IMR-90 (cell line): ENCODE results near the gene FAM83C. TPM values are rescaled to one million over a fixed set of nuclear protein-coding genes. Genes with fewer than 3 reads are reported as not detected.

ENCODE experiments used
- ATAC-seq: fragments of 200-7000 bp; cut with Tn5 transposase; 2 replicates; pipeline ENCODE4 v1.9.1; 2020; ENCODE audit warnings: low read depth, mild to moderate bottlenecking, moderate library complexity
- BruUV-seq: library from RNA; stranded (reverse); fragments of 400-500 nt; replicated peaks from 2 replicates; lab custom pipeline; 2021; lab: Mats Ljungman, UMichigan
- CTCF ChIA-PET: fragments of 300-600 bp; formaldehyde crosslinking; extraction: SDS; loops from one replicate; lab custom pipeline; 2021; ENCODE audit warnings: antibody characterized with exemption; lab: Yijun Ruan, JAX
- POLR2A ChIA-PET: fragments of 300-600 bp; sonication (Branson Sonifier 250); formaldehyde crosslinking; loops from one replicate; lab custom pipeline; 2022; ENCODE audit warnings: antibody characterized with exemption; ENCODE audit not compliant: unreplicated experiment; lab: Charles Lee
- DNase-seq: peaks from one replicate; pipeline ENCODE4 v3.0.0; 2013
- H2AFZ ChIP-seq: replicated peaks from 2 replicates; pipeline ENCODE3; 2013; ENCODE audit warnings: low read length, mild to moderate bottlenecking; ENCODE audit not compliant: poor library complexity
- H2AK5ac ChIP-seq: 2 replicates; pipeline ENCODE4 v1.6.1; 2013; ENCODE audit warnings: low read depth, low read length, inconsistent platforms
- H2AK9ac ChIP-seq: replicated peaks from 2 replicates; pipeline ENCODE3; 2013; ENCODE audit warnings: mild to moderate bottlenecking, low read depth, low read length, moderate library complexity; ENCODE audit not compliant: poor library complexity
- H2BK120ac ChIP-seq: 2 replicates; pipeline ENCODE4 v1.6.1; 2013; ENCODE audit warnings: low read depth, low read length, inconsistent platforms
- H2BK15ac ChIP-seq: 3 replicates; pipeline ENCODE4 v1.6.1; 2013; ENCODE audit warnings: low read depth, low read length, inconsistent platforms
- H2BK20ac ChIP-seq: 2 replicates; pipeline ENCODE4 v1.6.1; 2013; ENCODE audit warnings: low read depth, mild to moderate bottlenecking, inconsistent platforms, low read length, moderate library complexity
- H2BK5ac ChIP-seq: 2 replicates; pipeline ENCODE4 v1.6.1; 2013; ENCODE audit warnings: mild to moderate bottlenecking, low read depth, low read length, inconsistent platforms; ENCODE audit not compliant: poor library complexity, severe bottlenecking
- H3K14ac ChIP-seq: replicated peaks from 2 replicates; pipeline ENCODE4 v1.6.1; 2013; ENCODE audit warnings: low read depth, low read length, inconsistent platforms
- H3K18ac ChIP-seq: 2 replicates; pipeline ENCODE4 v1.6.1; 2013; ENCODE audit warnings: low read depth, low read length, control low read depth
- H3K23ac ChIP-seq: 2 replicates; pipeline ENCODE4 v1.6.1; 2013; ENCODE audit warnings: low read depth, low read length, inconsistent platforms
- H3K27ac ChIP-seq: 2 replicates; pipeline ENCODE4 v1.5.1; 2013; ENCODE audit warnings: mild to moderate bottlenecking, control low read depth, low read length; ENCODE audit not compliant: insufficient read depth
- H3K27me3 ChIP-seq: 2 replicates; pipeline ENCODE4 v1.6.1; 2013; ENCODE audit warnings: low read length; ENCODE audit not compliant: control insufficient read depth, insufficient read depth
- H3K36me3 ChIP-seq: 2 replicates; pipeline ENCODE4 v1.6.1; 2013; ENCODE audit warnings: low read length, mixed read lengths; ENCODE audit not compliant: control insufficient read depth, insufficient read depth
- H3K4ac ChIP-seq: 2 replicates; pipeline ENCODE4 v1.6.1; 2013; ENCODE audit warnings: low read depth, low read length, inconsistent platforms
- H3K4me1 ChIP-seq: 2 replicates; pipeline ENCODE4 v1.6.1; 2013; ENCODE audit warnings: low read length, mixed read lengths; ENCODE audit not compliant: control insufficient read depth, insufficient read depth
- H3K4me2 ChIP-seq: 2 replicates; pipeline ENCODE4 v1.6.1; 2013; ENCODE audit warnings: low read depth, mild to moderate bottlenecking, control low read depth, low read length, moderate library complexity
- H3K4me3 ChIP-seq: 2 replicates; pipeline ENCODE4 v1.5.1; 2013; ENCODE audit warnings: low read depth, mild to moderate bottlenecking, control low read depth, low read length, moderate library complexity; ENCODE audit not compliant: insufficient read depth
- H3K56ac ChIP-seq: 2 replicates; pipeline ENCODE4 v1.6.1; 2013; ENCODE audit warnings: low read length, inconsistent platforms; ENCODE audit not compliant: insufficient read depth; ENCODE audit errors: extremely low read depth
- H3K79me1 ChIP-seq, 2 experiments: 2 replicates each; pipeline ENCODE4 v1.6.1; 2013; ENCODE audit warnings: low read length in 2 of 2, inconsistent platforms in 1 of 2, low read depth in 1 of 2
- H3K9ac ChIP-seq: 2 replicates; pipeline ENCODE4 v1.6.1; 2013; ENCODE audit warnings: low read depth, low read length, control low read depth
- H3K9me1 ChIP-seq: 2 replicates; pipeline ENCODE4 v1.6.1; 2013; ENCODE audit warnings: low read length, inconsistent platforms; ENCODE audit not compliant: insufficient read depth
- H3K9me3 ChIP-seq: 2 replicates; pipeline ENCODE4 v1.6.1; 2013; ENCODE audit warnings: low read length; ENCODE audit not compliant: control insufficient read depth, insufficient read depth
- H4K20me1 ChIP-seq: 2 replicates; pipeline ENCODE4 v1.6.1; 2013; ENCODE audit warnings: low read length, inconsistent platforms; ENCODE audit not compliant: insufficient read depth
- H4K5ac ChIP-seq: 2 replicates; pipeline ENCODE4 v1.6.1; 2013; ENCODE audit warnings: mild to moderate bottlenecking, low read depth, low read length, control low read depth
- H4K8ac ChIP-seq, 2 experiments: 2 replicates each; pipeline ENCODE4 v1.6.1; 2013; ENCODE audit warnings: low read depth in 2 of 2, low read length in 2 of 2, control low read depth in 1 of 2, inconsistent platforms in 1 of 2
- H4K91ac ChIP-seq: 2 replicates; pipeline ENCODE4 v1.6.1; 2013; ENCODE audit warnings: low read depth, low read length, inconsistent platforms; ENCODE audit not compliant: insufficient read depth
- CEBPB ChIP-seq: IDR thresholded peaks from 2 replicates; pipeline ENCODE4 v1.6.1; 2012; ENCODE audit warnings: low read depth, low read length, improper control_type of control experiment
- CHD1 ChIP-seq: IDR thresholded peaks from 2 replicates; pipeline ENCODE4 v1.6.1; 2012; ENCODE audit warnings: low read depth, low read length, improper control_type of control experiment
- FOS ChIP-seq: fragments of 150-350 bp; IDR thresholded peaks from 2 replicates; pipeline ENCODE4 v1.6.1; 2016; ENCODE audit warnings: low read depth, low read length
- MAZ ChIP-seq: IDR thresholded peaks from 2 replicates; pipeline ENCODE4 v1.6.1; 2012; ENCODE audit warnings: low read depth, mild to moderate bottlenecking, low read length, improper control_type of control experiment, moderate library complexity, borderline replicate concordance
- MXI1 ChIP-seq: IDR thresholded peaks from 2 replicates; pipeline ENCODE4 v1.6.1; 2012; ENCODE audit warnings: low read depth, mild to moderate bottlenecking, low read length, moderate library complexity, borderline replicate concordance
- RCOR1 ChIP-seq: IDR thresholded peaks from 2 replicates; pipeline ENCODE4 v1.6.1; 2012; ENCODE audit warnings: mild to moderate bottlenecking, low read length, improper control_type of control experiment; ENCODE audit not compliant: insufficient replicate concordance
- RFX5 ChIP-seq: IDR thresholded peaks from 2 replicates; pipeline ENCODE4 v1.8.0; 2012; ENCODE audit warnings: low read depth, mild to moderate bottlenecking, low read length, moderate library complexity
- WGBS, 2 experiments: methylation state at CpG; one replicate each; pipeline versions ENCODE4 v1.1.5 to v1.1.7; 2013; ENCODE audit warnings: missing lambda C conversion rate in 2 of 2; ENCODE audit not compliant: insufficient read length in 1 of 2; ENCODE audit errors: extremely low coverage in 2 of 2; 5-methylcytosine and 5-hydroxymethylcytosine counted together
- dilution Hi-C: fragments of 300-500 bp; cut with HindIII; formaldehyde crosslinking; loops from one replicate; pipeline ENCODE4 v1.14.3; 2018; ENCODE audit warnings: low sequenced_read_pairs; ENCODE audit not compliant: unreplicated experiment
- in situ Hi-C: fragments of 300-500 bp; cut with MboI; formaldehyde crosslinking; loops from 3 replicates; pipeline ENCODE4 v1.14.3; 2019; ENCODE audit warnings: low sequenced_read_pairs, inconsistent platforms, mixed read lengths
- intact Hi-C: fragments of 100-400 bp; cut with micrococcal nuclease; formaldehyde crosslinking; loops from 2 replicates; pipeline ENCODE4 v1.10.0; 2022
- polyA plus RNA-seq, 3 experiments: library from polyadenylated mRNA; depleted of rRNA; stranded (reverse); fragments of >200 nt; gene quantifications; 2 replicates each; pipeline ENCODE4 v1.2.3, GENCODE V29; 2012; ENCODE audit warnings: low replicate concordance in 1 of 3
- total RNA-seq: library from RNA; depleted of rRNA; stranded (reverse); fragments of >200 nt; gene quantifications from 2 replicates; pipeline ENCODE4 v1.2.3, GENCODE V29; 2012
- TF ChIP-seq, protein P1 (sequence below): conservative IDR thresholded peaks from 2 replicates; pipeline ENCODE4 v1.5.1; 2012; ENCODE audit warnings: mild to moderate bottlenecking, low read depth, low read length, improper control_type of control experiment
- TF ChIP-seq, protein P2 (sequence below): fragments of 150-350 bp; IDR thresholded peaks from 2 replicates; pipeline ENCODE4 v1.6.1; 2016; ENCODE audit warnings: low read depth, mild to moderate bottlenecking, low read length, moderate library complexity, borderline replicate concordance

FAM83C gene
- total and polyA plus RNA-seq, 2 of the 4 experiments (the other 2 are of a cell fraction), result 0.02 TPM; not detected in 1

DNA sequence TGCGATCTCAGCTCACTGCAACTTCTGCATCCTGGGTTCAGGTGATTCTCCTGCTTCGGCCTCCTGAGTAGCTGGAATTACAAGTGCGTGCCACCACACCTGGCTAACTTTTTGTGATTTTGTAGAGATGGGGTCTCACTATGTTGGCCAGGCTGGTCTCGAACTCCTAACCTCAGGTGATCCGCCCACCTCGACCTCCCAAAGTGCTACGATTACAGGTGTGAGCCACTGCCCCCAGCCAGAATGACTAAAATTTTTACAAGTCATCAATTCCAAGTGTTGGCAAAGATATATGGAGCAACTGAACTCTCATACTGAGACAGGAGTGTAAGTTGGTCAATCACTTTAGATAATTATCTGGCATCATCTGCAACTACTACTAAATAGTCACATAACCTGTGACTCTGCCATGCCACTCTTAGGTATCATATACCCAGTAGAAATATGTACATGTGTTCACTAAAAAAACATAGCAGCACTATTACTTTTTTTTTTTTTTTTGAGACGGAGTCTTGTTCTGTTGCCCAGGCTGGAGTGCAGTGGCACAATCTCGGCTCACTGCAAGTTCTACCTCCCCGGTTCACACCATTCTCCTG is 10.6 kb downstream of the FAM83C start:
- DNase-seq, result no peak
- H4K91ac ChIP-seq, result no peak overlapping the region
- H4K8ac ChIP-seq, result no peak overlapping the region
- no peak overlapping the region for H3K23ac ChIP-seq
- H3K36me3 ChIP-seq, result peaks cover 29% of the 10 kb centered on the region
- no peaks in the 10 kb centered on the region for H3K9me3 ChIP-seq
- H3K4ac ChIP-seq, result no peak overlapping the region
- peaks cover 9% of the 10 kb centered on the region for H3K9me1 ChIP-seq
- H3K27me3 ChIP-seq, result no peaks in the 10 kb centered on the region
- dilution Hi-C loops (no loop called here), in situ Hi-C loops (no loop called here), intact Hi-C loops (no loop called here)
- H3K14ac ChIP-seq, result no peak overlapping the region
- no peak overlapping the region for H3K56ac ChIP-seq
- no peak overlapping the region for H3K27ac ChIP-seq
- no peak for ATAC-seq
- no peak overlapping the region for H3K18ac ChIP-seq
- ChIA-PET CTCF (no interaction called here), POLR2A (interaction anchor here (1.6 kb wide), 1 partner anchor 26 kb away, joined by 3 read pairs; no protein-coding TSS in a partner anchor)
- H2AK5ac ChIP-seq, result no peak overlapping the region
- H2AFZ ChIP-seq, result no peak overlapping the region
- H2AK9ac ChIP-seq, result no peak overlapping the region
- TF ChIP-seq FOS (no peak), RFX5 (no peak), CEBPB (no peak), RCOR1 (no peak), MAZ (no peak), CHD1 (no peak), MXI1 (no peak)
- TF ChIP-seq, protein P1, sequence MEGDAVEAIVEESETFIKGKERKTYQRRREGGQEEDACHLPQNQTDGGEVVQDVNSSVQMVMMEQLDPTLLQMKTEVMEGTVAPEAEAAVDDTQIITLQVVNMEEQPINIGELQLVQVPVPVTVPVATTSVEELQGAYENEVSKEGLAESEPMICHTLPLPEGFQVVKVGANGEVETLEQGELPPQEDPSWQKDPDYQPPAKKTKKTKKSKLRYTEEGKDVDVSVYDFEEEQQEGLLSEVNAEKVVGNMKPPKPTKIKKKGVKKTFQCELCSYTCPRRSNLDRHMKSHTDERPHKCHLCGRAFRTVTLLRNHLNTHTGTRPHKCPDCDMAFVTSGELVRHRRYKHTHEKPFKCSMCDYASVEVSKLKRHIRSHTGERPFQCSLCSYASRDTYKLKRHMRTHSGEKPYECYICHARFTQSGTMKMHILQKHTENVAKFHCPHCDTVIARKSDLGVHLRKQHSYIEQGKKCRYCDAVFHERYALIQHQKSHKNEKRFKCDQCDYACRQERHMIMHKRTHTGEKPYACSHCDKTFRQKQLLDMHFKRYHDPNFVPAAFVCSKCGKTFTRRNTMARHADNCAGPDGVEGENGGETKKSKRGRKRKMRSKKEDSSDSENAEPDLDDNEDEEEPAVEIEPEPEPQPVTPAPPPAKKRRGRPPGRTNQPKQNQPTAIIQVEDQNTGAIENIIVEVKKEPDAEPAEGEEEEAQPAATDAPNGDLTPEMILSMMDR, result no peak
- TF ChIP-seq, protein P2, sequence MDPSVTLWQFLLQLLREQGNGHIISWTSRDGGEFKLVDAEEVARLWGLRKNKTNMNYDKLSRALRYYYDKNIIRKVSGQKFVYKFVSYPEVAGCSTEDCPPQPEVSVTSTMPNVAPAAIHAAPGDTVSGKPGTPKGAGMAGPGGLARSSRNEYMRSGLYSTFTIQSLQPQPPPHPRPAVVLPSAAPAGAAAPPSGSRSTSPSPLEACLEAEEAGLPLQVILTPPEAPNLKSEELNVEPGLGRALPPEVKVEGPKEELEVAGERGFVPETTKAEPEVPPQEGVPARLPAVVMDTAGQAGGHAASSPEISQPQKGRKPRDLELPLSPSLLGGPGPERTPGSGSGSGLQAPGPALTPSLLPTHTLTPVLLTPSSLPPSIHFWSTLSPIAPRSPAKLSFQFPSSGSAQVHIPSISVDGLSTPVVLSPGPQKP, result no peak
- no CpG with 5 or more reads among the region's 10 CpGs for WGBS, 2 experiments
- no peak overlapping the region for H2BK20ac ChIP-seq
- peaks cover 12 to 76% of the 10 kb centered on the region in 2 experiments for H3K79me1 ChIP-seq
- no peak overlapping the region for H2BK120ac ChIP-seq
- no peak overlapping the region for H4K5ac ChIP-seq
- no peak overlapping the region for H2BK15ac ChIP-seq
- H2BK5ac ChIP-seq, result no peak overlapping the region
- no TSS peak for BruUV-seq
- H3K4me3 ChIP-seq, result no peak overlapping the region
- peaks cover 7% of the 10 kb centered on the region for H3K4me1 ChIP-seq
- H3K9ac ChIP-seq, result no peak overlapping the region
- peaks cover 4% of the 10 kb centered on the region for H4K20me1 ChIP-seq
- no peak overlapping the region for H3K4me2 ChIP-seq
